HUES48 (cell line): ENCODE measurements around the gene B4GALT3.
A peak's percentile ranks its signal among the peaks of the same experiment; 100 is the strongest.

Source experiments
- H3K27ac ChIP-seq: one replicate; pipeline ENCODE4 v1.7.0; 2013; ENCODE audit warnings: low read depth, low read length, inconsistent platforms
- H3K27me3 ChIP-seq: 2 replicates; pipeline ENCODE4 v1.6.1; 2013; ENCODE audit warnings: mild to moderate bottlenecking, low read length; ENCODE audit not compliant: control insufficient read depth, insufficient read depth
- H3K36me3 ChIP-seq: 2 replicates; pipeline ENCODE4 v1.6.1; 2013; ENCODE audit warnings: low read length; ENCODE audit not compliant: control insufficient read depth, insufficient read depth
- H3K4me1 ChIP-seq: 2 replicates; pipeline ENCODE4 v1.6.1; 2013; ENCODE audit warnings: mild to moderate bottlenecking, low read length; ENCODE audit not compliant: control insufficient read depth, insufficient read depth
- H3K4me3 ChIP-seq: 2 replicates; pipeline ENCODE4 v1.5.1; 2013; ENCODE audit warnings: mild to moderate bottlenecking, low read depth, low read length
- H3K9ac ChIP-seq: 2 replicates; pipeline ENCODE4 v1.6.1; 2013; ENCODE audit warnings: mild to moderate bottlenecking, low read depth, low read length, moderate library complexity
- H3K9me3 ChIP-seq: 2 replicates; pipeline ENCODE4 v1.6.1; 2013; ENCODE audit warnings: low read length; ENCODE audit not compliant: control insufficient read depth, insufficient read depth

The B4GALT3 gene

DNA sequence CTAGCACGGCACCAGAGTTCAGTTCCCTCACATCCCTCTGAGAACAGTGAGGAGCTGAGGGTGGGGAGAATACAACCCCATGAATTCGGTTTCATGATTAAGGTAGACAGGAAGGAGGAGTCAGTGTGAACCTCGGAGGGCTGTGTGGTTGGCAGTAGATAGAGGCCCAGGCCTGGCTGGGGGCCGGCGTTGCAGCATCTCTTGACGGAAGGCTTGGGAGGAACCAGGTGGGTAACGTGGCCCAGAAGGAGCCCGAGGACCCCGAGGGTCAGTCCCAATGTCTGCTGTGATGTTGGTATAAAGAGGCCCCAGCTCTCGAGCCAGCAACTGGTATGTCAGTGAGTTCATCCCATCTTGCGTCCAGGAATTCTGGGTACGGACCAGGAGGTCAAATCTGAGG is 5.6 kb downstream of the B4GALT3 start:
- Histone ChIP-seq H3K27ac (no peak overlapping the region), H3K27me3 (no peaks in the 10 kb centered on the region), H3K36me3 (peaks cover 64% of the 10 kb centered on the region), H3K4me3 (no peak overlapping the region), H3K9ac (no peak overlapping the region), H3K4me1 (no peaks in the 10 kb centered on the region), H3K9me3 (no peaks in the 10 kb centered on the region)

DNA sequence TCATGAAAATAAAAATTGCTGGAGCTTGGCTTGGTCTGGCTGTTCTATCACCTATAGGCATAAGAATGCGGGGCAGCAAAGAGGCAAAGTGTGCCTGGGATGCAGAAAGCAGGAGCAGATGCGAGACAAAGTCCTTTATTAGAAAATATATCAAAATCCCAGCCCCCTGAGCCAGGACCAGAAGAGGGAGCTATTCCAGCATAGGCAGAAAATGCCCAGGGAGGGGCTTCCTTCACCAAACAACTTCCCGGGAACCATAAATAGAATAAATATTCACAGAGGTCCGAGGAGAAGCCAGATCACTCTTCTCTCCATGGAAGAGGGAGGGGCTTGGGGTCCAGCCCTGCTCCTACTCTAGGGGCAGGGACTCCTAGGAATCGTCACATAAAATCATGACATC is 6.1 kb downstream of the B4GALT3 start:
- Histone ChIP-seq H3K27me3 (no peaks in the 10 kb centered on the region), H3K9ac (no peak overlapping the region), H3K9me3 (no peaks in the 10 kb centered on the region), H3K4me3 (no peak overlapping the region), H3K36me3 (peaks cover 64% of the 10 kb centered on the region), H3K27ac (no peak overlapping the region), H3K4me1 (no peaks in the 10 kb centered on the region)

DNA sequence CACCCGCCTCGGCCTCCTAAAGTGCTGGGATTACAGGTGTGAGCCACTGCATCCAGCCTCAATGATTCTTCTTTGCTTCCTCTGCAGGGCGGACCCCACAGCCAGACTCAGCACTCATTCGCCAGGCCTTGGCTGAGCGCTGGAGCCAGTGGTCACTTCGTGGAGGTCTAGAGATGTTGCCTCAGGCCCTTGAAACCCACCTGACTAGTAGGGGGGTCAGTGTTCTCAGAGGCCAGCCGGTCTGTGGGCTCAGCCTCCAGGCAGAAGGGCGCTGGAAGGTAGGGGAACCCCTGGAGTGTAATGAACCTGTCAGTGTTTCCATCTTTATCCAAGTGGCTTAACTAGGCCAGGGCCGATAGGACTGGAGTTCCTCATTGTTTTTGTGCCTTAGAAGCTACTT is 8.4 kb downstream of the B4GALT3 start:
- H3K27ac ChIP-seq = no peak overlapping the region
- H3K4me3 ChIP-seq = no peak overlapping the region
- H3K9me3 ChIP-seq = no peaks in the 10 kb centered on the region
- no peaks in the 10 kb centered on the region for H3K27me3 ChIP-seq
- H3K36me3 ChIP-seq = peaks cover 56% of the 10 kb centered on the region
- H3K4me1 ChIP-seq = no peaks in the 10 kb centered on the region
- H3K9ac ChIP-seq = no peak overlapping the region

DNA sequence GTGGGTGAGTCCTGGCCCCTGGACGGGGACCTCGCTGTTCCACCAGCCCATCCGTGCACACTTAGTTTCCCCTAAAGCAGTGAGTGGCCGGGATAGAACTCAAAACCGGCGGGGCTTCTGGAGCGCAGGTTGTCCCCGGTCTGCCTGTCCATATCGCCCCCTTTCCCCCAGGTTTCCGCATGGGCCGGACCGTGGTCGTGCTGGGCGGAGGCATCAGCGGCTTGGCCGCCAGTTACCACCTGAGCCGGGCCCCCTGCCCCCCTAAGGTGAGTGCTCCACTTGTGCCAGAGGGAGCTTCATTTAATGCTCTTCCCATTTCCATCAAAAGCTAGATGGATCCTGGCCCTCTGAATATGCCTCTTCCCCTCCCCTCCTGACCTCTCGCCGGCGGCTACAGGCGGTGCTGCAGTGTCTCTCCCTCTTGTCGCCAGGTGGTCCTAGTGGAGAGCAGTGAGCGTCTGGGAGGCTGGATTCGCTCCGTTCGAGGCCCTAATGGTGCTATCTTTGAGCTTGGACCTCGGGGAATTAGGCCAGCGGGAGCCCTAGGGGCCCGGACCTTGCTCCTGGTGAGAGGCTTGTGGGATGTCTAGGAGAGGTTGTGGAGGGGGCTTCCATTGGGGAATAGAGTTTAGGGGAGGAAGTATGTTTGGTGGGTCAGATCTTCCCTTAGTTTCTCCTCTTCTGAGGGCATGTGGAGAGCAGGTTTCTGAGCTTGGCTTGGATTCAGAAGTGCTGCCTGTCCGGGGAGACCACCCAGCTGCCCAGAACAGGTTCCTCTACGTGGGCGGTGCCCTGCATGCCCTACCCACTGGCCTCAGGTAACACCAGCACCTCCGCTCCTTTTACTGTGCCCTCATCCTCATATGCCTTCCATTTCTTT is 10.4 kb downstream of the B4GALT3 start:
- Histone ChIP-seq H3K27me3 (no peaks in the 10 kb centered on the region), H3K9me3 (no peaks in the 10 kb centered on the region), H3K36me3 (peaks cover 56% of the 10 kb centered on the region), H3K9ac (peak overlapping the region; percentile 14; the same call in 1 of the 2 replicates), H3K4me1 (no peaks in the 10 kb centered on the region), H3K27ac (peak overlapping the region; percentile 83), H3K4me3 (peak overlapping the region; percentile 69)

- H3K27me3 ChIP-seq = no peaks in the 10 kb centered on the region
- no peaks in the 10 kb centered on the region for H3K9me3 ChIP-seq
- H3K4me1 ChIP-seq = no peaks in the 10 kb centered on the region
- peak within 1 kb of the TSS; percentile 14; the same call in 1 of the 2 replicates for H3K9ac ChIP-seq
- H3K4me3 ChIP-seq = peak within 1 kb of the TSS; percentile 69
- H3K36me3 ChIP-seq = peaks cover 53% of the 10 kb centered on the region
- H3K27ac ChIP-seq = peak within 1 kb of the TSS; percentile 83
Measured at GRCh38 chr1:161165742-161166668, 11.3 kb downstream of the B4GALT3 start, which contains the start of gene PPOX. PPOX (plus strand) TSS chr1:161166426; CDS start chr1:161166848, 422 bp downstream.

DNA sequence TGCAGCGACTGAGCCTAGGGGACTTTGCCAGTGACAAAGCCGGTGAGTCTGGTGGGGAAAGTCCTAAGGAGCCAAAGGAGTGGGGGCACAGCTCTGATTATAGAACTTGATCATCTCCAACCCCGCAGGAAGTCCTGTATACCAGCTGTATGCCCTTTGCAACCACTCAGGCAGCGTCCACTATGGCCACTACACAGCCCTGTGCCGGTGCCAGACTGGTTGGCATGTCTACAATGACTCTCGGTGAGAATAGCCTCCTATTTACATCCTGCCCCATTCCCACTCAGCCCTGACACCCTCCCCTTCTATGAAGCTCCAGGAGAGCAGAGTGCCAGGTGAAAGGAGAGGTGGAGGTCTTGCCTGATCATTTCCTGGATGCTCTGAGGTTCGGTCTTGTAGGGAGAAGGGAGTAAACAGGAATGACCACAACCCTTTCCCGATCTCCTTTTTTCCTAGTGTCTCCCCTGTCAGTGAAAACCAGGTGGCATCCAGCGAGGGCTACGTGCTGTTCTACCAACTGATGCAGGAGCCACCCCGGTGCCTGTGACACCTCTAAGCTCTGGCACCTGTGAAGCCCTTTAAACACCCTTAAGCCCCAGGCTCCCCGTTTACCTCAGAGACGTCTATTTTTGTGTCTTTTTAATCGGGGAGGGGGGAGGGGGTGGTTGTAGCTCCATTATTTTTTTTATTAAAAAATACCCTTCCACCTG is 12.3 kb downstream of the B4GALT3 start:
- H3K27me3 ChIP-seq = no peaks in the 10 kb centered on the region
- peaks cover 2% of the 10 kb centered on the region; the same call in 1 of the 2 replicates for H3K4me1 ChIP-seq
- no peak overlapping the region for H3K9ac ChIP-seq
- no peaks in the 10 kb centered on the region for H3K9me3 ChIP-seq
- H3K4me3 ChIP-seq = peak overlapping the region; percentile 69
- H3K27ac ChIP-seq = peak overlapping the region; percentile 83
- peaks cover 46% of the 10 kb centered on the region for H3K36me3 ChIP-seq

- Histone ChIP-seq H3K27ac (no peak overlapping the region), H3K9me3 (no peaks in the 10 kb centered on the region), H3K4me1 (peaks cover 3% of the 10 kb centered on the region; the same call in 1 of the 2 replicates), H3K27me3 (no peaks in the 10 kb centered on the region), H3K4me3 (no peak overlapping the region), H3K9ac (no peak overlapping the region), H3K36me3 (peaks cover 35% of the 10 kb centered on the region)
Measured at GRCh38 chr1:161163793-161164192, 13.5 kb downstream of the B4GALT3 start.

DNA sequence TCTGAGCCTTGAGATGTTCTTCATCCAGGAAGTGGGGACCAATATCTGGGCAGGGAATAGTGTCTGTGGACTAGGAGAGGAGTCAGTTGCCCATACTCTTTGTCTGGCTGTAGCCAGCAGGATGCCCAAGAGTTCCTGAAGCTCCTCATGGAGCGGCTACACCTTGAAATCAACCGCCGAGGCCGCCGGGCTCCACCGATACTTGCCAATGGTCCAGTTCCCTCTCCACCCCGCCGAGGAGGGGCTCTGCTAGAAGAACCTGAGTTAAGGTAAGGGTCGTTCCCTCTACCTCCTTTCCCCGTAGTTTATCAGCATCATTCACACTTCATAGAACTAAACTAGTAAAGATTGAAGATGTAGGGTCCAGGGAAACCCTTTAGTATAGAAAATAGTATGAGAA is 14.5 kb downstream of the B4GALT3 start:
- Histone ChIP-seq H3K9me3 (no peaks in the 10 kb centered on the region), H3K27me3 (no peaks in the 10 kb centered on the region), H3K27ac (no peak overlapping the region), H3K9ac (no peak overlapping the region), H3K4me3 (no peak overlapping the region), H3K36me3 (peaks cover 42% of the 10 kb centered on the region), H3K4me1 (peaks cover 3% of the 10 kb centered on the region; the same call in 1 of the 2 replicates)

DNA sequence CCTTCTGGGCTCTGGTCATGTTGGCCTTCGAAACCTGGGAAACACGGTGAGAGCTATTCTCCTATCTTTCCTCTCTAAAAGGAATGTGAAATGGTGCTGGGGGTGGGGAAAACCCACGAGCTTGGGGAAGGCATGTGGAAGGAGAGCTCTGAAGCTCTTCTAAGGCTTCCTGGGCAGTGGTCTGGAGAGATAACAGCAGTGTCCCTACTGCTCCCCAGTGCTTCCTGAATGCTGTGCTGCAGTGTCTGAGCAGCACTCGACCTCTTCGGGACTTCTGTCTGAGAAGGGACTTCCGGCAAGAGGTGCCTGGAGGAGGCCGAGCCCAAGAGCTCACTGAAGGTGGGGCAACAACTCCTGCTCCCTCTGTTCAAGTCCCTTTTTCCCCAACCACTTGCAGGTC is 15.3 kb downstream of the B4GALT3 start:
- Histone ChIP-seq H3K27ac (no peak overlapping the region), H3K27me3 (no peaks in the 10 kb centered on the region), H3K9ac (no peak overlapping the region), H3K9me3 (no peaks in the 10 kb centered on the region), H3K36me3 (peaks cover 50% of the 10 kb centered on the region), H3K4me1 (peaks cover 3% of the 10 kb centered on the region; the same call in 1 of the 2 replicates), H3K4me3 (no peak overlapping the region)

DNA sequence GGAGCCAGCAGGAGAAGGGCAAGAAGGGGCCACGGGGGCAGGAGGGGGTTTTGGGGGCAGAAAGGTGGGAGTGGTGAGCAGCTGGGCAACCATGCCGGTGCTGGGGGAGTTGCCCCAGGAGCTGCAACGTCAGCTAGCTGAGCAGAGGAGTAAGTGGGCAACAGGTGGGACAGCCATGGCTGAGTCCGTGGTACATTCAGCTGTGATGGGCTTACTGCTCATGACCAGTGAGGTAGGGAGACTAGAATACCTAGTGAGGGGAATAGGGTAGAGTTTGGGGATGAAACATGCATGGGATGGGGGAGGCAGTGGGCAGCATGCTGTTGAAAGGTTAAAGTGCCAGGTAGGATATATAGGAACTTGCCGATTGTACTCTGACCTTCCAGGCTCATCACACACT is 15.7 kb downstream of the B4GALT3 start:
- peaks cover 3% of the 10 kb centered on the region; the same call in 1 of the 2 replicates for H3K4me1 ChIP-seq
- no peak overlapping the region for H3K27ac ChIP-seq
- peaks cover 53% of the 10 kb centered on the region for H3K36me3 ChIP-seq
- no peaks in the 10 kb centered on the region for H3K9me3 ChIP-seq
- no peak overlapping the region for H3K9ac ChIP-seq
- H3K27me3 ChIP-seq = no peaks in the 10 kb centered on the region
- no peak overlapping the region for H3K4me3 ChIP-seq
